Measurements from ENCODE around the gene NRCAM.
"Not testable (repeated sequence)": the region's sequence is repeated elsewhere in the genome, so short reads cannot be mapped to it uniquely, and the experiment has no call there.

Gene NRCAM

DNA sequence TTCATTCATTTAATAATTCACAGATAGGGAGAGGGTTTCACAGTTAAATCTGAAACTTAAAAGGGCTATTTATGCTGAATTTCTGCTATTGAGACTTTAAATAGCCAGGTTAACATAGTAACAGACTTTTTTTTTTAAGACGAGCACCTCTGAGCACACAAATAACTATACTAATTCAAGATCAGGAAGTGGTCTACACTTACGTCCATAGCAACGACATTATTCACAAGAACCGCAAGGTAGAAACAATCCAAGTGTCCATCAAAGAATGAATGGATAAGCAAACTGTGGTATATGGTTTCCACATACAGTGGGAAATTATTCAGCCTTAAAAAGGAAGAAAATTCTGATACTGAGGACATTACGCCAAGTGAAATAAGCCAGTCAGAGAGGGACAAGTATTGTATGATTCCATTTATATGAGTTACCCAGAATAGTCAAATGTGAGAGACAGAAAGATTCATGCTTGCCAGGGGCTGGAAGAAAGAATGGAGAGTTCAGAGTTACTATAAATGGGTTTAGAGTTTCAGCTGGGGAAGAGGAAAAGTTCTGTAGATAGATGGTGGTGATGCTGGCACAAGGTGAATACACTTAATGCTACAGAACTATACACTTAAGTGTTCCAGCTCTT lies 185.7 kb downstream of the NRCAM start:
- DNase-seq = no peak

DNA sequence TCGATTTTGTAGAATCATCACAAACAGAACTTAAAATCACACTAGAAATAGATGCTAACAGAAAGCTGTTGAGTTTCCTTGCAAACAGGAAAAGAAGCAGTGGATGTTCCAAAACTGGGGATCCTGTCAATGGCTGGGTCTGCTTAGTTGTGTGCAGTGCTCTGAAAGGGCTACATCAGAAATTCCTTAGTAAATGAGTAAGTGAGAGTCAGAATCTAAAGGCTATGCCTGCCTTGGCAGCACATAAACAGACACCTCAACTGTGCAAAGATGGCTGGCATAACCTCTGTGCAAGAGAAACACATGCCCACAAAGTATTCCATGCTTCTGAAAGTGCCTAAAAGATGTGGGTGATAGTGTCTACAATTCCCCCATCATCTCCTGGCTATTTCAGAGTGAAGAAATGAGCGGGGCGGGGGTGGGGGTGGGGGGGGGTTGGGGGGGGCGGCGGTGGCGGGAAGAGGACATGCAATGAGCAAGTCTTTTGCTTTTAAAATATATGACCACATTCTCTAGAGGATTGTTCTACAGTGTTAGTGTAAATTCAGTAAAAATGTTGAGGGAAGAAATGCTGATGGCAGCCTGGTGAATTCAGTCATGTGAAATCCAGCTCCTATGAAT lies 187.9 kb downstream of the NRCAM start:
- no peak for DNase-seq

DNA sequence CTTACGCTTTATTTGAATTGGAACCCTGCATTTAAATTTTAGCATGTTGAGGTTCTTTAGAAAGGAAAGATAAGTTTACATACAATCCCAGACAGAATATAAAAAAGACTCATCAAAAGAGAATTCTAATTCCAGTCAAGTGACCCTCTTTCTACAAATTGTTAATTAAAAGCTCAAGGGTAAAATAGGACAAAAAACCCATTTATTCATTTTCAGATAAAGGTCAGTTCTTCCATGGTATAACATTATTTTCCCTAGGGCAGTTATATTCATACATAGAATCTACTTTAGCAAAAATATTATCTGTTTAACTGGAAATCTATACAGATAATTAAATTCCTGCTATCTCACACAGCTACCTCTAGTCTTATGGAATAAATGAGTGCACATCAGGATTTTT lies 188.6 kb downstream of the NRCAM start:
- no peak for DNase-seq

DNA sequence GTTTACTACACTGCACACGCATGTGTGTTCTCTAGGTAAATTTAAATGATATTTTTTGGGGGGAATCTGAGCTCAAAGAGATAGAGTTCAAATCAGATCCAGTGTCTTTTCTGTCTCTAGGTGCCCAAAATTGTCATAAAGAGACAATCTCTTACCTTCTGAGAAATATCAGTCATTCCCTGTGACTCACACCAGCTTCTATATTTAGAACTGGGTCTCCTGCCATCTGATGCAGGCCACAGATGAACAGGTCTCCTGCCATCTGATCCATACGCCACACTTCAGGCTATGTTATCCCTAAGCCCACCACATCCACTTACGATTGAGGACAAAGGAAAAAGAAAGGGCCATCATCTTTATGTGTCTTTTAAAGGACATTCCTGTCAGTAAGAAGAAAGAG lies 189.7 kb downstream of the NRCAM start:
- DNase-seq = no peak

DNA sequence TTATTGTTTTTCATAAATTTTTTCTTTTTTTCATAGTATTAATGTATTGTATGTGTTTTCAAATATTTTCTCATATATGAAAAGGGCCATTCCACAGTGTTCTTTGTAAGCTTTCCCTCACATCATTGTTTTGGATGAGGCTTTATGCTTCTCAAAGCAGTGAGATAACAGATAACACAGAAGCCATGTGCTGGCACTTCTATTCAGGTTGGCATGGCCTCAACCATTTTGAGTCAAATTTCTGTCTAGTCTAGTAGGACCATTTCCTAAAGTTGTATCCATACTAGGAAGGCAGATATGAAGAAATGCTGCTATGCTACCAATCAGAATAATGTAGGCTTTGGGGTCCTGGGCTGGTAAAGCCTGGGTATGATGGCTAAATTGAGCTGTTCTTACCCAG lies 190.2 kb downstream of the NRCAM start:
- DNase-seq = no peak

DNA sequence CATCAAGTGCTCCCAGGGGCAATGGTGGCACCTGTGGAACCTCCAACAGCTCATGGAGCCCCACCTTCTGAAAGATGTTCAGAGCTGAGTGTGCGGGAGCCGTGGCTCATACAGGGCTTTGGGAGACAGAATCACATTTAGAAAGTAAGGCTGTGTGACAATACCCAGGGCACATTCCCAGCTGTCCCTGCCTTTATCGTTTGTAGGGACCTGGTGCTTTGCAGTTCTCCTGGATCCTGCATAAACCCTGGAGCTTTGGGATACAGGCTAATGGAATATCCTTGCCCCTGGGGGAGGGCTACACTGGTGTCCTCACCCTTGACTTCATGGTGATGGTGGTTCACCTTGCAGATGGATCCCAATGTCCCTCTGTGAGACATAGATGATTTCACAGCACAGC lies 191.2 kb downstream of the NRCAM start:
- DNase-seq = no peak

DNA sequence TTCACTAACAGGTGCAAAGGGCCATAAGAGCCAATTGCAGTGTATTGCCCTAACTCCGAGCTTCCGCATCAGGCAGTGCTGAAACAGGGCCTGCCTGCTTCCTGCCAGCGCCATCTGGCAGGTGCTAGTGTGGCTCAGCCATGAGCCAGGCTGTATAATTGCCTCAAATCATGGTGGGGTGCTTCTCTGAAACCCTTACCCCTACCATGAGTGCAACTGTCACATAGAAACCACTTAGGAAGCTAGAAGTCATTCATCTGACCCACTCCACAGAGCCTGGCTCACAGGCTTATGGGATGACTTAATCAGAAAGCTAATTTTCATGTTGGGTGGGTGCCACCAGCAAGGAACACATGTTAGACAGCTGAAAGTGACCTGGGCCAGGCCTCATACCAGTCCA lies 192.8 kb downstream of the NRCAM start:
- no peak for DNase-seq

DNA sequence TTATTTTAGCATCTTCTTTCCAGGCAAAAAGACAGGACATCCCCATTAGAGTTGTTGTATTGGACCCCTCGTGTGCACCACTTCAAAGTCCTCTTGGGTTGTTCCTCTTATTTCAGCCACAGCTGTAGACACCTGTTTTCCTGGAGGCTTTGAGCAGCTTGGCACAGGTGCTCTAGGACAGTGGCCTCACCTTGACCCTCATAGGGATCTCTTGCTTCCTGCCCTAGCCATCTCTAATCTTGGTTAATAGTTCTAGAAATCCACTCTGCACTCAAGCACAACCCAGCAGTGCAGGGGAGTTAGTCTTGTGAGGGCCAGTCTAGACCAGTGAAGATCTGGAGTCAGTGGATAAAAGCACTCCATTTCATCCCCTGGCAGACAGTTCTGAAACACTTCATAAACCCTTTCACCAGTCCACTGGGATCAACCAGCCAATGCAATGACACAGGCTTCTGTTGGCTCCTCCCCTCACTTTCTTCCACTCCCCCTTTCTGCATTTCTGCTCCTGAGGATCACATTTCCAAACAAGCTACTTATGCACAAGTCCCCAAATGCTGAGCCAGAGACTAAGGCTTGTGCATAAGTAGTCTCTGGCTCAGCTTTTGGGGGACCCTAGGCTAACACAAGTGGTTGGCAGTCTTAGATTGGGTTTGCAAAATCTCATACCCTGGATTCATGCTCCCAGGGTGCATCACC lies 194.5 kb downstream of the NRCAM start:
- DNase-seq = no peak

DNA sequence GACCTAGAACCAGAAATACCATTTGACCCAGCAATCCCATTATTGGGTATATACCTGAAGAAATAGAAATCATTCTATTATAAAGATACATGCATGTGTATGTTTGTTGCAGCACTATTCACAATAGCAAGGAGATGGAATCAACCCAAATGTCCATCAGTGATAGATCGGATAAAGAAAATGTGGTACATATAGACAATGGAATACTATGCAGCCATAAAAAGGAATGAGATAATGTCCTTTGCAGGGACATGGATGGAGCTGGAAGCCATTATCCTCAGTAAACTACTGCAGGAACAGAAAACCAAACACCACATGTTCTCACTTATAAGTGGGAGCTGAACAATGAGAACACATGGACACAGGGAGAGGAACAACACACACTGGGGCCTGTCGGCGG lies 196.8 kb downstream of the NRCAM start:
- not testable (repeated sequence) for DNase-seq

DNA sequence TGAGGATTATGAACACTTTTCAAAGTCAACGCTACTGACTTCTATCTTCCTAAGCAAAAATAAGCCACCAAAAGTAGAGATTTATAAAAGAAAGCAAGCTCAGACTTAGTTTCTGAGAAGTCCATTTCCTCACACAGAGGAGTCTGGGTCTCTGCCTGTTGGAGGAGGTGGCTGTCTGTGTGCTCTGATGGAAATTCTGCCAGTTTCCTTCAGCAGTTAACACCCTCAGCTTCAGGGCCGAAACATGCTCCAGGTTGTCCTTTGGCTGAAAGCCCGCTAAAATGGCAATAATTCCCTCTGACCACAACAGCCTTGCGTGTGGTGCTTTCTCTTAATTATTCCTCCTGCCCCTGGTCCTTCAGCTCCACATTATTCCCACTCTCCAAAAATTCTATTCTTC lies 198.3 kb downstream of the NRCAM start:
- no peak for DNase-seq

DNA sequence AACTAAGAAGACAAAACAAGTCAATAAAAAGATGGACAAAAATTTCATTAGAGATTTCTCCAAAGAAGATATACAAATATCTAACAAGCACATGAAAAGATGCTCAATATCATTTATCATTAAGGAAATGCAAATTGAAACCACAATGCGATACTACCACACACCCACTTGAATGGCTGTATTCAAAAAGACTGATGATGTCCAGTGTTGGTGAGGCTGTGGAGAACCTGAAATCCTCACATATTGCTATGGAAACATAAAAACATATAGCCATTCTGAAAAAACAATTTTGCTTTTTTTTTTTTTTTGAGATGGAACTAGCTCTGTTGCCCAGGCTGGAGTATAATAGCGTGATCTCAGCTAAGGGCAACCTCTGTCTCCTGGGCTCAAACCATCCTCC lies 202.0 kb downstream of the NRCAM start:
- DNase-seq = no peak

DNA sequence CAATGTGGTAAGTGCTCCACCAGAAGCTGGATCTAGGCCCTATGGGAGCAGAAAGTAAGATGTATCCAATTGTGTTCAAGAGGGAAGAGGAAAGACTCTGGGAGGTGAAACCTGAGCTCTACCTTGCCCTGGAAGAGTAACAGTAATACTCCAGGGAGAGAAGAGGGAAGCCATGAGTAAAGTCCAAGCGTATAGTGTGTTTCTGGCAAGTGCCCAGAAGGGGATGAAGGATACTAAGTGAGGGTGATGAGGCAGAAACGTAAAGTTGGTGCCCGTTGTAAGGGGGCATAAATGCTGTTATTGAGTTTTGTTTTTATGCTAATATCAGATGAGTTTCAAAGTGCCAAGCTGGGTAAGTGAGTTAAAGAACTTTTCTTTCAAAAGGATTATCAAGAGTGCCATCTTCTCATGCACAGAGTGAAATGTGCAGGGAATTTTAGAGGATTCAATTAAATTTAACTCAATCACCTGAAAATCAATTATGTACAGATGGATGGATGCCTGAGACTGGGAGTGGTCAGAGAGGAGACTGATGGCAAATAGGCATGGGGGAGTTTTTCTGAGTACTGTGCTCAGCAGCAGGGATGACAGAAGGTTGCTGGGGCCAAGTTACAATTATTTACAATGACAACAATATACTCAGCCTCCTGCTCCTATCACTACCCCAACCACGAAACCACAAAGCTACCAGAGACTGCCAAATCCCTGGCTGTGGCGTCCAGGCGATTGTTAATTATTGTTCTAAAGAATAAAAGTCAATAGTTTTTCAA lies 202.8 kb downstream of the NRCAM start:
- no peak for DNase-seq

DNA sequence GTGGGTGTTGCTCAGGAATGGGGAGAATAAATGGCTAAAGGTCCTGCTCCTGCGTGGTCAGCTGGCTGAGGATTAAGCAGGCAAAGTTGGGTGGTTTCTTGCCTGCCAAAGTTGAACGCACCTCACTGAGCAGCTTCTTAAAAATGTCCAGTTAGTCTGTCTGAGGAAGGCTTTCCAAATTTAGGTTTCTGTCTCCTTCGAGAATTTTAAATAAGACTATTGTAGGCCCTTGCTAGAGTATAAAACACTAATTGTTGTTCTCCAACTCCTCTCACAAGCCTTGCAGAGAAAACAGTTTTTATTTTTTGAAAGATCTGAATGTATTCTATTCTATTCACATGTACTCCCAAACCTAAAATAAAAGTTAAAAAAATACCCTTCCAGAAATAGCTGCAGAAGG lies 204.1 kb downstream of the NRCAM start:
- no peak for DNase-seq

DNA sequence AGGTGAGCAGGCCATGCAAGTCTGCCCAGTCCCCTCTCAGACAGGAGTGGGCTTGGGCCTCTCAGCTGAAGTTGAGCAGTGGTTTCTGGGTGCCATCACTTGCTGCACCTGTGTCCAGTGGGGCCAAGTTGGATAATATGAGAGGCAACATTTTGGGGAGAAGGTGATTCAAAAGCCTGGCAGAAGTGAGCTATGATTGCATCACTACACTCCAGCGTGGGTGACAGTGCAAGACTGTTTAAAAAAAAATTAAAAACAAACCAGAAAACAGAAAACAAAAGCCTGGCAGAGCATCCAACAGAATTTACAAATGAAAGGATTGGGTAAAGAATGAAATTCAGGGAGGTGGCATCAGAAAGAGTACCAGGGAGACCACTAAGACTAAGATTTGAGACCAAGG lies 204.5 kb downstream of the NRCAM start:
- no peak for DNase-seq

DNA sequence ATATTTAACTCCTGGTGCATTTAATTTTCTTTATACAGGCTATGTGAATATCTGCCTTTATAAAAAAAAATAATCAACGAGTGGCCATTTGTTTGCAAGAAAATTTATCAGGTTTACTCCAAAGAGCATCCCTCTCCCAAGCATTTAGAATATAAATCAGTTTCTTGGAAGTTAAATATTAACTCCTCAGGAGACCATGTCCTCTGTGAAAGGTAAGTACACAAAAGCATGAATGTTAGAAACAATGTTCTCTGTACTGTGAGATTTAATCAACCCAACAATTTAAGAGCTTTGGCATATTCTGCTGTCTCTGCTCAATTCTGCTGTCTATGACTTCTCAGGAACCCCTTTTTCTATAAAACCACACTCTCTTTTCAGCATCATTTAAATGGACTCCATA lies 206.8 kb downstream of the NRCAM start:
- no peak for DNase-seq

DNA sequence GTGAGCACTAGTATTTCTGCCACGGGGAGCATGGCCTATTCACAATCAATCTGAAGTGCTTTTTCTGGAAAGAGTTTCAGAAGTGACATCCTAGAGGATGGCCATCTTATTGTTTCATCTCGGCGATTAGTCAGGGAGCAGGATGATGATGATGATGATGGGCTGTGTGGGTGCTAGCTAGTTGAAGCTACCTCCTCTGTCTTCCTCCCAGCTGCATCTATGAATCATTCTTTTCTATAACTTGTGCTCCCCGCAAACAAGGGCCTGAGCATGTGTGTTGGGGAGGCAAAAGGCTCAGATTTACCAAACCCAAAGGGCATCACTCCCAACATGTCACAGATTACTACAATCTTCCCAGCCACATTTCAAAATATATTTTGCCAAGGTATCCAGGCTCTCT lies 207.4 kb downstream of the NRCAM start:
- no peak for DNase-seq

DNA sequence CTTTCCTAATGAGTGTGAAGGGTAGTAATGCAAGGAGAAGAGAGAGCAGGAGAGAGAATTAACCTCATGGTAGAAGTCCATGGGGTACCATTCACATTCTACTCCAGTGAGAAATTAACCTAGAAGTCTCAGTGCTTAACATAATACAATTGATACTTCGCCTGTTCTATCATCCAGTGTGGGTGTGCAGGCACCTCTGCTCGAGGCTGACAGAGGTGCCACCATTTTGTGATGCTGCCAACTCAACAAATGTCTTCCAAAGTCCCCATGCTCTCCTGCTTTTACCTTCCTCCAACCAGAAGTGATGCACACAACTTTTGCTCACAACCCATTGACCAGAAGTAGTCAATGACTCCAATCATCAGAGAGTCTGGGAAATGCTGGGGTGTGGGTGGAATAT lies 207.8 kb downstream of the NRCAM start:
- DNase-seq = no peak

DNA sequence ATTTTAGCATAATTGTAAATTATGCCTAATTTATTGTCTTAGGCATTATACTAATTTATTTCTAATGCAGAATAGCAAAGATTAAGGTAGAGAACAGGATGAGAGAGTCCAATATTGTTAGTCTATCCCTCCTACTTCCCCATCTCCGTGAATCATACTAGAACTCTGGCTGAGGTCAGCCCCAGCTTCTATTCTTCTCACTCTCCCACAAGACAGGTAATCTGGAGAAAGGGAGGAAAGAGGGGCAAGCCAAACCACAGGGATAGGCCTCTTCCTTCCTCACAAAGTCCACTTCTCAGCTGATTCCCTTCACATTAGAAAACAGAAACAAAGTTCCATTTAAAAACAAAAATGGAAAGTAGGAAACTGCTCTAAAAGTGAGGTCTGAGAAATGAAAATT lies 208.6 kb downstream of the NRCAM start:
- DNase-seq = no peak

DNA sequence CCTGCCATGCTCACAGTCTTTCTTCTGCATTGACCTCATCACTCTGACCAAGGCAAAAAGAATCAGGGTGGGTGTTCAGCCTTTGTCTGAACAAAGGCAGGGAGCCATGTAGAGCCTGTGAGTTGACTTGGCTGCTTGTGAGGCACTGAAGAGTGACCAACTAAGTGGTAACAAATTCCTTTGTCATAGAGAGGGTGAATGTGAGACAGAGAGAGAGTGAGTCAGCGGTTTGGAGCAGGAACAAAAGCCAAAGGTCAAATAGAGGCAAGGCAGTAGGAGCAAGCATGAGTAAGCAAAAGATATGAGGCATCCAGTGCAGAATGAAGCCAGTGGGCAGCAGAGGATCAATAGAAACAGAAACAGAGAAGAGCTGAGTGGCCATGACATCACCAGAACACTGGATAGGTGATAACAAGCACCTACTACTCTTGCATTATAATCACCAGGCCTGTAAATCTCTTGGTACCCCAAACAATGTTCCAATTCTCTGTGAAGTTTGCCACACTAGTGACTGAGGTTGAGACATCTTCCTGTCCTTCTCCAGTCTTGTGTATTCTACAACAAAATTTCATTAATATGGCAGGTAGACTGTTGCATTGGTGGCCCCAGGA lies 209.9 kb downstream of the NRCAM start:
- DNase-seq = no peak

DNA sequence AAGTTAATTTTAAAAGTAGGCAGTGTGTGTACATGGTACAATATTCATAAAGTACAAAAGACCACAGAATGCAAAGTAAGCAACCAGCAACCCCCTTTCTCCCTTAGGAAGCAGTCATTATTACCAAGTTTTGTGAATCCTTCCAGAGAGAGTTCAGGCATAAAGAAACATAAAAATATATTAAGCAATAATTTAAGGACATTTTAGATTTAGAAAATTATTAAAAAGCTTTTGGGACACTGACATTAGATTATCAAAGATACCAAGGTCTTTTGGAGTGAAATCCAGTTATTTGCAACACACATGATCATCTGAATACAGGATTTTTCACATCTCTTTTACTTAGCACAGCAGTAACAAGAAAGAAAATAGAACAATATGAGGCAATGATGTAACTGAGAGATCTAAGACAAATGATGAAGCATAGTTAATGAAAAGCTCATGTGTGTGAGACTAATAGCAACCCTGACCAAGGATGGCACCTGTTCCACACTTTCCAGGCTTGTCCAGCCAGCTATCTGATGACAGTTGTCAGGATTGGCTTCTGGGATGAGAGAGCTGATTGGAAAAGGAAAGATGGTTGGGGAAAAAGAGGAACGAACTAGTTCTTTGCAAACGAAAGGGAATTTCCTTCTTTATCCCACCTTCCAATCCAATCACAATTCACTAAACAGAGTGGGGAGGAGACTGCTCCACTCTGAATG lies 210.6 kb downstream of the NRCAM start:
- DNase-seq = no peak

DNA sequence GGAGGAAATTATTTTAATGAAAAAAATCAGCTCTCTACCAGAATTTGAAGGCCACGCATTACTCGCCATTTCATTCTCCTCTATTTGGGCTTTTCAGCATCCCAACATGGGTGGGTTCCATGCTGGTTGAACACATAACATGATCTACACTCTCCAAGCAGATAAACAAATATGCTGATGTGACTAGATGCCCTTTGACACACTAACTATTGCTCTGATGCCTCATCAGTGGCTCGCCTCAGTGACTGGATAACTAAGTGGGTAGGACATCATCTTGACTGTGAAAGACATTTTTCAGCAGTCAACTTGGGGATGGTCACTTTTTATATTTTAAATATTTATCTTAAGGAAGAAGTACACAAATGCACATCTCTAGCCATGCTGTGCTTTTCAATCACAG lies 212.1 kb downstream of the NRCAM start:
- DNase-seq = no peak

DNA sequence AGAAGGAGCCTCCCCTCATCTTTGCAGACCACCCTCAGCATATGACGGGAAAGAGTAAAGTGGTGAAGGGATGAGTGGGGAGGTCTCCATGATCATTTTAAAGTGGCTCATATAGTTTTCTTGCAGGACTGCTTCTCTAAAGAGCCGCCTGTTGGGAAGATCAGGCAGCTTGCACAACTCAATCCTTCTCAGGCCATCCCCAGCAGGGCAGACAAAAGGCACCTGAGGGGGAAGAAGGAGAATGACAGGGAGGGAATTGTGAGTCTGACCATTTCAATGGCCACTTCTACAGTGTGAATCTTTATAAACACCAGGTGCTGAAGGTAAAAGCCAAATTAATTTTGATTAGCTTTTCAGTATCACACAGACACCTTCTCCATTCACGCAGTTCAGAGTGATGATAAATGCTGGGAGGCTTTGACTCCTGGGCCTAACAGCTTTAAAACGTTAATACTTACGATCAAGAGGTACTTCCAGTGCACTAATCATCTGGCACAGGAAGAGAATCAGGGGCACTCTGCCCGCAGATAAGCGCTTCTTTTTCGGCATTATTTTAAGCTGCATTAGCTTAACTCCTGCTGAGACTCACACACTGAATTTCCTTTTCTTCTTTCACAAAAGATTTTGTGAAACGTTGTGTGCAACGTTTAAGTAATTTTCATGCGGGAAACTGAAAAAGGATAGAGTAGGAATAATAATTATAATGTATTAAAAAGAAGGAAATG lies 216.6 kb downstream of the NRCAM start:
- no peak for DNase-seq
